GM19025 (cell line): ENCODE measurements around the gene DLGAP1.
"Not testable (repeated sequence)": the region's sequence is repeated elsewhere in the genome, so short reads cannot be mapped to it uniquely, and the experiment has no call there.

Source experiments
- ATAC-seq: cut with Tn5 transposase; IDR thresholded peaks from one replicate; pipeline ENCODE4 v1.9.1; 2021; ENCODE audit warnings: mild to moderate bottlenecking, low read depth, moderate library complexity; ENCODE audit not compliant: unreplicated experiment

The DLGAP1 gene

GRCh38 chr18:3713708-3714107 is 741.4 kb downstream of the DLGAP1 start:
- ATAC-seq, result no peak

DNA sequence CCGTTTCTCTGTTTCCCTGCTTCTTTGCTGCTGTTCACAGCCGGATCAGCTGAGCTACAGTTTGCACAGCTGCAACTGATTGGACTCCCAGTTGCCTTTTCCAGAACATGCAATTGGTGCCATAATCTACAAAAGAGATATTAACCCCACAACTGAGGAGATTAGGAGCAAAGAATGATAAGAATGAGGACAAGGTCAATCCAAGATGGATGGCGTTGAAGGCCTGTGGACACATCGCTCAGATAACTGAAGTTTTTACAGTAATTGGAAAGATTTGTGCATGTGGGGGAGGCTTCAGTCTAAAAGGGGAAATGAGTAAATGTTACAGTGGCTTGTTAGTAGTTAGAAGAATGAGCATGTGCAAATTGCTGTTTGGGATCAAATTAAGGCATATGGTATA is 741.9 kb downstream of the DLGAP1 start:
- ATAC-seq, result no peak

DNA sequence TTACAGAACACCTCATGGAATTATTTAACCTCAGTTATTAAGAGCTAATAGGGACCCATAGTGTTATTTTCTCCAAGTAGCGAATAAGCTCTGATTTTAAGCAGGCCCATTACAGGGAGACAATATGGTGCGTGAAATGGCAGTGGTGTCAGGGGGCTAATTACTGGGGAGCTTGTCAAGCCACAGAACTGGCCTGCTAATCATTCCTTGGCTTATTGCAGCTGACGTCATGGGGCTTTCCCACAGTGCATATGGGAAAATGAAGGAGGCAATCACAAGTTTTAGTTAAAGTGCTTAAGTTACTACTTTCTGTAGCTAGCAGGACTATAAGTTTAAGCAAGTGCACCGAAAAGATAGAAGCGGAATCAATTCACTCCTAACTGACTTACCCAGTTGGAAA is 742.6 kb downstream of the DLGAP1 start:
- ATAC-seq, result no peak

GRCh38 chr18:3710712-3711301 is 744.3 kb downstream of the DLGAP1 start:
- no peak for ATAC-seq

DNA sequence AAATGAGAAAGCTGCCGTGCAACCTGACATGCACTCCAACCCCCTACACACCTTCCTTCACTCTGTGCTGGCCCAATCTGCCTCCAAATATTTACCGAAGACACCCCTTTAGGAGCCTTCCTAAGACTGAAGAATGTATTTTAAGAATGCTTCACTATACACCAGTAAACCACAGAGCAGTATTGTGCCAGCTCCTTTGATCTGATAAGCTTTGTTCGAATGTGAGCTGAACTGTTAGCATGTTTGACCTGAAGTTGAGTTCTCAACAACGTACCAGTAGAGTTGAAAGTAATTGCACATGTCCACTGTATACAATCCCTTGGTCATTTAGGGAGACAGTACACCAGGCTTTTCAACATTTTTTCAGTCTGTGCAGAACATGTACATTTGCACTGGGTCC is 745.9 kb downstream of the DLGAP1 start:
- no peak for ATAC-seq

DNA sequence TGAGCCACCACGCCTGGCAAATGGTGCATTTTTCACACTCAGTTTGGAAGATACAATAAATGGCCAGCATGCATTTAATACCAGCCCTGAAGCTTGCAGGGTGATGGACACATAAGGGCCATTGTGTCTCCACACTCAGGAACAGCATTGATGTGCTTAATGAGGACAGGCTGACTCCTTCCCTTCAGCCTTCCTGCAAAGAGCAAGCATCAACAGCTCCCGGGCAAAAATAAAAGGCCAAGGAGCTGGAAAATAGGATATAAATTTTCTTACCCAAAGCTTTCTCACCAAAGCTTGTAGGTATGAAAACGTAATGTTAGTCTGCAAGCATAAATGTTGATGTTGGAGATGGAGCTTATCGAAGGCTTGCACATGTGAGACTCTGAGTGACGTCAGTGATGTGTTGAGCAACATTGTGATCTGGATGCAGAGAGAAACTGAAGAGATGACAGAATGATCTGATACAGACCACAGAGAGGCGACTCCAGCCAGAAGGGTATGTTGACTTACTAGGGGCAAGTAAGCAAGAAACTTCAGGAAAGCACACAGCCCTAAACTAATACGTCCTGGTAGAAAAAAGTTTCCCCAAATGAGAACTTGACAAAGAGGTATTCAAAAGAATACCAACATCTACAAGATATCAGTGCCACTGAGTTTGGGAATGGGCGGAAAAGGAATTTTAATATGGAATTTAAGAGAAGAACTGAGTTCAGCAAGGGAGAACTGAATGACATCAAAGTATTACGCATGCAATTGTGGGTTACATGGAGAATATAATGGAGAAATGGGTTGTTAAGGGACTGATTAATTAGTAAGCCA is 748.6 kb downstream of the DLGAP1 start:
- no peak for ATAC-seq

GRCh38 chr18:3704556-3705344 is 750.4 kb downstream of the DLGAP1 start:
- ATAC-seq, result no peak

DNA sequence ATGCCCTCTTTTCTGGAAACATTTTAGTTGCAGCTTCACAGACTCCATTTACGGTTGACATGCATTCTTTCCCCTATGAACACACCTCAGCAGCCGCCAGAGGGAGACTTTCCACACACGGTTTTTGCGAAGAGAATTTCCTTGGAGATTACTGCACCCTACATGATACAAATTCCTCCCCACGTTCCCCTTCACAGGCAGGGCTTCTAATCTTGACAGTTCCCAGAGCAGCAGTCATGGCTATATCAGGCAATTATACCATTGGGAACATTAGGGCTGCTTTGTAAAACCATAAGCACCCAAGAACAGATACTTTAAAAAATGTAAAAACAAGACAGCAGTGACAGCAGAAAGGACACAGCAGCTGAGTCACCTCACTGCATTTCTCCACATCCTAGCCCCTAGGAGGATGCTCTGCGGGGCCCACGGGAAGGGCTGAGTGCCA is 751.4 kb downstream of the DLGAP1 start:
- ATAC-seq, result no peak

- not testable (repeated sequence) for ATAC-seq
These were observed 755.2 kb downstream of the DLGAP1 start for GRCh38 chr18:3699707-3700567.

DNA sequence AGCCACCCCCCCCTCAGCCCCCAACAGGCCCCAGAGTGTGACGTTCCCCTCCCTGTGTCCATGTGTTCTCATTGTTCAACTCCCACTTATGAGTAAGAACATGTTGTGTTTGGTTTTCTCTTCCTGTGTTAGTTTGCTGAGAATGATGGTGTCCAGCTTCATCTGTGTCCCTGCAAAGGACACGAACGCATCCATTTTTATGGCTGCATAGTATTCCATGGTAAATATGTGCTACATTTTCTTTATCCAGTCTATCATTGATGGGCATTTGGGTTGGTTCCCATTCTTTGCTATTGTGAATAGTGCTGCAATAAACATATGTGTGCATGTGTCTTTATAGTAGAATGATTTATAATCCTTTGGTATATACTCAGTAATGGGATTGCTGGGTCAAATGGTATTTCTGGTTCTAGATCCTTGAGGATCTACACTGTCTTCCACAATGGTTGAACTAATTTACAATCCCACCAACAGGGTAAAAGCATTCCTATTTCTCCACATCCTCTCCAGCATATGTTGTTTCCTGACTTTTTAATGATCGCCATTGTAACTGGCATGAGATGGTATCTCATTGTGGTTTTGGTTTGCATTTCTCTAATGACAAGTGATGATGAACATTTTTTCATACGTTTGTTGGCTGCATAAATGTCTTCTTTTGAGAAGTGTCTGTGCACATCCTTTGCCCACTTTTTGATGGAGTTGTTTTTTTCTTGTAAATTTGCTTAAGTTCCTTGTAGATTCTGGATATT is 760.9 kb downstream of the DLGAP1 start:
- ATAC-seq, result not testable (repeated sequence)

DNA sequence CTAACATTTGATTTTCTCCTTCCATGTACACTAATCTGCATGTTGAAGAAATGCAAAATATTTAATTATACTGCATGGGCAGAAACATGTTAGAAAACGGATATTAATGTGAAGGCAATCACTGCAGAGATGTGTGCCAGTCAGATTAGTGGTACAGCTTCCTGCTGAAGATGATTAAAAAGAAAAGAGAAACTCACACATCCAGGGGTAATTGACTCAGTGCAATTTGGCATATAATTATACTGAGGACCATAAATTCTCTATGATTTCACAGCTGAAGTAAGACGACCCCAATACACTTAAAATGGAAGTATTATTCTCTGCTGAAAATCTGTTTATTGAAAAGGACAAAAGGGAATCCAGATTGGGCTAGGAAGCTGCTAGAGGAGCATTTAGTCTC is 761.7 kb downstream of the DLGAP1 start:
- no peak for ATAC-seq

GRCh38 chr18:3692691-3693090 is 762.4 kb downstream of the DLGAP1 start:
- no peak for ATAC-seq

- no peak for ATAC-seq
These were observed 762.9 kb downstream of the DLGAP1 start for GRCh38 chr18:3692113-3692621.

DNA sequence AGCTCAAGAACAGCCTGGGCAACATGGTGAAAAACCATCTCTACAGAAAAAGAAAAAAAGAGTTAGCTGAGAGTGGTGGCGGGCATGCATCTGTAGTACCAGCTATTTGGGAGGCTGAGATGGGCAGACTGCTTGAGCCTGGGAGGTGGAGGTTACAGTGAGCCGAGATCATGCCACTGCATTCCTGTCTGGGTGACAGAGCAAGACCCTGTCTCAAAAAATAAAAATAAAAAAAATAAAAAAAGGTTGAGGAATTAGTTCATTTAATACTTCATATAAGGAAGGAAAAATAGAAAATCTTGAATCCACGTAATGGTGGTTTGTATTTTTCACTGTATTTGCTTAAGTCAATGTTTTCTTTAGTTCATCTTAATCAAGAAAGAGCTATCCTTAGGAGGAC is 763.4 kb downstream of the DLGAP1 start:
- ATAC-seq, result no peak

DNA sequence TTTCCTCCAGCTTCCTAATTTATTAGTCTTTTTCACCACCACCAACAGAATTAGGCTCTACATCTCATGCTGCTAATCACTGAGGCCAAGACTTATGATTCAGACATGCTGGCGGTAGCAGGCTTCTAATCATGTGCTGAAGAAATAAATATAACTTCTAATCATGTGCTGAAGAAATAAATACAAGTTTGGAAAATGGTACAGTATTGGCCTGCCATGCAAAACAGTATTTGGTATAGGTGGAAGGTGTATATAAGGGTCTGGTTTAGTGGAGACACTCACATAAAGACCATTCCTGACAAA is 764.4 kb downstream of the DLGAP1 start:
- ATAC-seq, result no peak

GRCh38 chr18:3689986-3690763 is 764.9 kb downstream of the DLGAP1 start:
- ATAC-seq, result no peak

- ATAC-seq, result no peak
These were observed 766.0 kb downstream of the DLGAP1 start for GRCh38 chr18:3689091-3689490.

DNA sequence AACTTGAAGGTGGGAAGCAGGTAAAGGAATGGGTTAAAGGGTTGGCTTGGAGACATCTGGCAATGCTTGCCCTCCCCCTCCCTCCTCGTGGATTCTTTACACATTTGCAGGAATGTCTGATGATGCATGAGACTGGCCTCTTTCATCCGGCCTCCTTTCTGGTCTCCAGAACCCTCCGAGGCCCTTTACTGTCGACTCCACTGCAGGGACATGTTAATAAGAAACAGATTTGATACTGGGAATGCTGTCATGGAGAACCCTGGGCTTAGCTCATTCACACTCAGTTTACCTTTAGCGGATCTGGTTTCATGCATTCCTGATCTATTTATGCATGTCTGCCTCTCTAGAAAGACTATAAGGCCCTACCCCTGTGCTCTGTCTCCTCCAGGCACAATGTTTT is 766.4 kb downstream of the DLGAP1 start:
- ATAC-seq, result no peak

DNA sequence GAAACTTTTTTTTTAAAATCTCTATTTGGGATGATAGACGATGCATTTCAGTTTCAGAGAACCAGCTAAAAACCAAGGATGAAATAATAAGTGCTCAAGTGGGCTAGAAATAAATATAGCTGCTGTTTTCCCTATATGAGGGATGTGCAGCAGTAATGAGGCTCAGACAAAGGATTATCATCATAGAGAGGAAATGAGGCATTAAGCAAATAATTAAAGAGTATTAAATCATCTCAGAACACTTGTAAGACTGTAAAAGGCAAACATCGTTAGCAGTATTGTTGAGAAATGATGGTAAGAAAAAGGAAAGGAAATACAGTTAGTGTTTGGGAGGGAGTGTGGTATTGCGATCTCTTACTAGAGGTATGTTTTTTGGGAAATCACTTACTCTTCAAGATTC is 771.6 kb downstream of the DLGAP1 start:
- ATAC-seq, result no peak
